HG02763 (cell line): Measurements from ENCODE around the gene C1orf198.

Source experiments
- ATAC-seq: cut with Tn5 transposase; IDR thresholded peaks from one replicate; pipeline ENCODE4 v1.9.1; 2021; ENCODE audit warnings: mild to moderate bottlenecking, moderate library complexity; ENCODE audit not compliant: unreplicated experiment

The C1orf198 gene

DNA sequence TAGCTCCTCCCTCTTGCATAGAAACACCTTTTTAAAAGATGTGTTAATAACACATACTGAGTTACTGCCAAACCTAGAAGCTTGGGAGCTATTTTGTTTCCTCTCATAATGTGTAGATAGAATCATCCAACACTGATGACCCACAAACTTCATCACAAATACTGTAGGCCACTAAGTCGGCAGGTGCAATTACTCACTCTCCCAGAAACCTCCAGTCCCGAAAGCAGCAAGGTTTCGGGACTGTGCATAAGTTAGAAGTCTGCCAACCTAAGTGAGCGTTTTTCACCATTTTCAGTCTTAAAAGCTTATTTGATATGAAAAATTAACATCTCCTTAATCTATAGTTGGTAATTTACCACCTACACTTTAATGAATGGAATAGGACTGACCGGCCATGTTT lies 32.0 kb downstream of the C1orf198 start:
- ATAC-seq = no peak

DNA sequence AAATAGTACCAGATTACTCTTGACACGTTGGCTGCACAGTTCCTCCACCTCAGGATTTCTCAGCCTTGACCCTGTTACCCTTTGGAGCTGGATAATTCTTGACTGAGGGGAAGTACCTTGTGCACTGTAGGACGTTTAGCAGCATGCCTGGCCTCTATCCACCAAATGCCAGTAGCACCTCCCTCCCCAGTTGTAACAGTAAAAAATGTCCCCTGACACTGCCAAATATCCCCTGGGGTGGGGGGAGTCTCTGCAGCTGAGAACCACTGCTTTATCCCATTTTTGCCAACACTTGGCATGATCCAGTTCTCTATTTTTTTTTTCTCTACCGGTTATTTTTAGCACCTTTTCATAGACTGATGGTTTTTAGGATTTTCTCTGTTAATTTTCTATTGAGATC lies 34.0 kb downstream of the C1orf198 start:
- no peak for ATAC-seq

DNA sequence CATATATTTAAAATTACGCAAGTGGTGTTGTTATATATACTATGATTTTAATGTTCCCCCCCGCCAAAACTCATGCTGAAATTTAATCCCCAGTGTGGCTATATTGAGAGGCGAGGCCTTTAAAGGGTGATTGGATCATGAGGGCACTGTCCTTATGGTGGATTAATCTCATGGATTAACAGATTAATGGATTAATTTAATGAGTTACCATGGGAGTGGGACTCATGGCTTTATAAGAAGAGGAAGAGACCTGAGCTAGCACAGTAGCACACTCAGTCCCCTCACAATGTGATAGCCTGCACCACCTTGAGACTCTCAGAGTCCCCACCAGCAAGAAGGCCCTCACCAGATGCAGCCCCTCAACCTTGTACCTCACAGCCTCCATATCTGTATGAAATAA lies 34.8 kb downstream of the C1orf198 start:
- no peak for ATAC-seq

DNA sequence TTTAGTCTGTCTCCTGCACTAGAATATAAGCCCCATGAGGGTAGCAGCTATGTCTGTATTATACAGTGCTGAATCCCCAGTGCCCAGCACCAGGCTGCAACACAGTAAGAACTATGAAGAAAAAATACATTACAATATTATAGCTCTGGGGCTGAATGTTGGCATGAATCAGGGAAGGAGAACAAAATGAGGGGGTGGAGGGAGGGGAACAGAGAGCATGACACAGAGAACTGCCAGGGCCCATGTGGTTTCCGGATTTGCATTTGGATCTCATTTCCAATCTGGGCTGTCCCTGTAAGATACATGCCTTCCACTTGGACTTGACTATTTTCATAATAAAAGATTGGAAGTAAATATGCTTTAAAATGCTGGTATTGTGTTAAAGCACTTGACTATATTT lies 35.8 kb downstream of the C1orf198 start:
- no peak for ATAC-seq

DNA sequence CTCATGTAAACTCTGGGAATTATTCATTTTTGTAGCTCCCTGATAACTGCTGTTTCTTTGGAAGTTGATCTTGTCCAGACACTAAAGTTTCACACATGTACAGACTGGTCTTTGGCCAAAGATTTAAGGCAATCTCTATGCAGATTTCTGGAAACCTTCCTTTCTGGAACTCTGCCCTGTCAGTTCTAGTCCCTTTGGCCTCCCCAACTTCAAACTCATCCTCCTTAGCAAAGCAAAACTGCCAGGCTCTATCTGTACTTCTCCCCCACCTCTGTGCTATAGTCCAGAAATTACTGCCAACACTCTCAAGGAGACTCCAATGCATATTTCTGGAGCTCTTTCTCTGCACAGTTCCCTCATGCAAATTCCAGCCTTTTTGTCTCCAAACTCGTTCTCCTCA lies 36.5 kb downstream of the C1orf198 start:
- ATAC-seq = no peak

DNA sequence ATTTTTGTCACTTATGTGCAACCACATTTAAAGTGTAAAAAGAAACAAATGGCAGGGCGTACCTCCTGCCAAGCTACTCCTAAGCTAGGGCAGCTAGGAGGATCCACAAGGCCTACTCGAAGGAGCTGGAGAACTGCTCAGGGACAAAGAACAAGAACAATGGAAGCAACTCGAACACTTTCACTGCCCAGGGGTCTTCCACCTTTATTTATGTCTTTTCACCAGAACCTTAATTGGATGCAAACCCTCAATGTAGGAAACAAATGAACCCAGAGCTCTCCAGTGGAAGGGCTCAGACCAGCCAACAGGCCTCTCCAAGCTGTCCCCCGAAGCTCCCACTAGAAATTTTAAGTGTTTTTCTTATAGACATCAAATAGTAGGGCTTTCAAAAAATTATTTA lies 39.9 kb downstream of the C1orf198 start:
- no peak for ATAC-seq

DNA sequence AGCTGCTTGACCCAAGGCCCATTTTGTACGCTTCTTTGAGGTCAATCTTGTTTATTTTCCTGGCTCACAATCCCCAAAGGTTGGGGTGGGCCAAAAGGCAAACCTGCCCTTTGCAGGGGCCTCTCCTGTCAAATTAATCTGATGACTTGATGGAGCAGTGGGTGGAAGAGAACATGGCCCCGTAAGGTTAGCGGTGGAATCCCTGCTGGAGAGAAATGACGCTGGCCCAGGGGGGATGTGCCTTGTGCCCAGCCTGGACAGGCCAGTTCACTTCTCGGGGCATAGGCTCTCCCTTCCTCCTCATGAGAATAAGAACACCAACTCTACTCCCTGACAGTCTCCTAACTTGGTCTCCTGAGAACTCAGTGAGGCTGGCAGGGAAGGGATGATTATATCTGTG lies 40.5 kb downstream of the C1orf198 start:
- no peak for ATAC-seq

DNA sequence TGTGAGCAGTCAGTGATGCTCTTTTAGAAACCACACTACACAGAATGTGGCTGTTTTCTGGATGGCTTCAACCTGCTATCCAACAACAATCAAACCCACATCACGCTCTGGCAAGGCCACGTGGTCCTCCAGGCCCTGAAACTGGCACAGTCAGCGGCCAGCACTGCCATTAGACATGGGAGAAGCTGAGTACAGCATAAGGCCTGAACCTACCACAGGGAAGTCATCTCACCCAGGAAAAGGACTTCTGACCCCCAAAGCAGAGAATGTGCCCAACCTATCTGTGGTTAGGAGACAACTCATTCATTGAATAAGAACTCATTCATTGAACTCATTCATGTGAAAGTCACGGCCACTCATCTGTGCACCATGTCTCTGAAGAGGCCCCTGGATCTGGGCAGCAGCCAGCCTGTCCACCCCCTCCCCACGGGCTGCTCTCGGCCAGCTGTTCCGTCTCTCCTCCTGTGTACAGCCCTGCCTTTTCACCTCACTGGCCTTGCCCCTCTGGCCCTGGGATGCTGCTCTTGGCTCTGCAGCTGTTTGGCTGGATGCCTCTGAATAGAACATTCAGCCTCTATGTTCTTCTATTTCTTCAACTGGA lies 41.1 kb downstream of the C1orf198 start:
- ATAC-seq = no peak

DNA sequence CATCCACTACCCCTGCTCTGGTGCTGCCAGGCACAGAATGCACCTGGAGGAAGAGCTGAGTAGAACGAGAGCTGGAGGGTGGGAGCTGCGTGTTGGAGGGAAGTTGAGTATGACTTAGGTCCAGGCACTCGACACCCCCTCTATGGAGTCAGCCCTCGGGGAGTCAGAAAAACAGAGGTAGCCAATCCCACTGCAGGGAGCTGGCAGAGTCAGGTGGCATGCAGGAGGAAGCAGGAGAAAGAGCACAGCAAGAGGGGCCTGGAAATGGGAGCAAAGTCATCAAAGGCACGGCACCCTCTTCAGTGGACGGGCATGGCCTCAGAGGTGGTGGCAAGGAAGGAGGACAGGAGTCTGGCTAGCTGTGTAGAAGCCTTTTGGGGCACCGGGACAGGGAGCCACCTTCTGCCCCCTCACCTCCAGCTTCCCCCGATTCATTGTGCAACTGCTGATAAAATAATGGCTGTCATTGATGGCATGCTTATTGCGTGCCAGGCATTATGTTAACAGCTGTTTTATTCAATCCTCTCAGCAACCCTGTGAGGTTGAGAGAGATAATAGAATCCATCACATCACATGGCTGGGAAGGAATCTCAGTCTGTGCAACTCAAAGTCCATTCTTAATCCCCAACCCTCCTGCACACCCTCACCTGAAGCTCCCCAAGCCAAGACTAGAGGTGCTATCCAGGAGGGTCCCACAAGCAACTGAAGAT lies 42.0 kb downstream of the C1orf198 start:
- ATAC-seq = no peak

DNA sequence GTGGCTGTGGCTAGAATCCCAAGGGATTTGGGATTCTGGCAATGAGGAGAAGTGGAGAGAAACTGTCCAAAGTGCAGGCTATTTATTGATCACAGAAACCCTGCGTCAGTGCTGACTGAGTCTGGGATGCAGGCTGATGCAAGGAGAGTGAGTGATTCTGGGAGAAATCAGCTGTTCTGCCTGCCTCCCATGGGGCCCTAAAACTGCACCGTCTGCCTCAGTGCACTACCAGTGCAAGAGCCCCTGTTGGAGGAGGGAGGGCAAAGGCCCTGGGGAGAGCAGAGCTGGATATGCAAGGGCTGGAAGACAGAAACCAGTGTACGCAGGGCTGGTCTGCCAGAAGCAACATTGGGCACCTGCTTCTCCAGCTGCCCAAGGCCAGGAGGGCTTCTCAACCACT lies 42.6 kb downstream of the C1orf198 start:
- ATAC-seq = no peak

DNA sequence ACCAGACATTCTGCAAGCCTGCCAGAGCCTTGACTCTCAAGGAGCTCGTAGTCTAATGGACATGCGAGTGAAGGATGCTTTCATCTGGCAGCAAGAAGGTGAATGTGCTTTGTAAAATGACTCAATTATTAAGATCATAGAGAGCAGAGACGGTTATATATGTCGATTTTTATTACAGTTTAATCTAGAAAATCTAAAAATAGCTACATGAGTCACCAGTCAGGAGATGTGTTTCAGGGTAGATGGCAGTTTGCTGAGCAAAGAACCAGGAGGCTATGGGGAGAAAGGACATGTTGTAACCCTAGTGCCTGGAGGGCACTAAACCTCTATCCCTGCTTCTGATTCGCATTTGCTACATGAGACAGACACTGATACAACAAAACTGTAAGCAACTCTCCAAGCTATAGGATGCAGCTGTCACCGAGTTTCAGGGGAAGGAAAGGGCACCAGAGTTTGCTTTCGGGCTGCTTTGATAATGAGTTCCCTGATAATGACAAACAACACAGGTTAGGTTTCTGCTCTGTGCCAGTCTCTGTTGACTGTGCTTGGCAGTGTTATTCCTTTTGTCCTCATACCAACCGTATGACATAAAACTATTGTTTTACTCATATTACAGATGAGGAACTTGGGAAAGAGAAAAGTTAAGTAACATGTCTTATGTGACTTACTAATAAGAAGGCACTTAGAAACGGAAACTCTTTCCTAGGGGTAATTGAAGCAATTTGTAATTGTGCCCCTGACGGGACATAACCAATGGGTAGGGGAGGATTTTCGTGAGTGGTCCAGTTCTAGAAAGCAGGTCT lies 43.2 kb downstream of the C1orf198 start:
- ATAC-seq = no peak

DNA sequence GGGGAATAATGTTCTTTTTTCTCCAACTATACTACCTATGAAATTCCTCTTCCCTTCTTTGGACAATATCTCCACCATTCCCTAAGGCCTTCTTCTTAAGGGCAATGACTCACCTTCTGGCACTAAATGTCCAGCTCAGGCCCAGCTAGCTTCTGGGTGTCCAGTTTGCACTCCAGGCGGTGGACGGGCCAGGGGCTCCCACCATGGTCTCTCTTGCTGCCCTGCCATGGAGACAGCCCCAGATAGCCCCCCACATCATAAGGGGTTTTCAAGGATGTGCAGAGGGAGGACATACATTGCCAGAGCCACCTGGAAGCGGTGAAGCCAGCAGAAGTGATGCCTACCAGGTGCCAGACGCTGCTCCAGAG lies 43.8 kb downstream of the C1orf198 start:
- ATAC-seq = no peak

DNA sequence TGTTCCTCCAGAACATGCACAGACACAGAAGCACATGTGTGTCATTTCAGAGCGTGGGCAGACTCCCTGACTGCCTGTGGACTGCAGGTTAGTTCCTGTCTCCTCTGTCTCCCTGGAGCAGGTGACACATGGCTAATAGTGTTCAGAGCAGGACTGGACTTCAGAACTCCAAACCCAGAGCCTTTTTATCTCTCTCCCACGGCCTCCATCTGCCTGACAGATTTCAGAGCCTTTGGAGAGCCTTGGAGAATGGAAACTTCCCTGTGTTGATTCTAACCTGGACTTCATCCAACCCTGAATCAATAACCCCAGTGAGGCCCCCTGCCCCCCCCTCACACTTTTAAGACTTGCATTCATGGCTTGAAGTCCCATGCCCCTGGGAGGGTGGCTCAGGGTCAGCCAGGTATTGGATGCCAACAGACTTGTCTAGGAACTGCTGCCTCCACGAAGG lies 44.4 kb downstream of the C1orf198 start:
- no peak for ATAC-seq

DNA sequence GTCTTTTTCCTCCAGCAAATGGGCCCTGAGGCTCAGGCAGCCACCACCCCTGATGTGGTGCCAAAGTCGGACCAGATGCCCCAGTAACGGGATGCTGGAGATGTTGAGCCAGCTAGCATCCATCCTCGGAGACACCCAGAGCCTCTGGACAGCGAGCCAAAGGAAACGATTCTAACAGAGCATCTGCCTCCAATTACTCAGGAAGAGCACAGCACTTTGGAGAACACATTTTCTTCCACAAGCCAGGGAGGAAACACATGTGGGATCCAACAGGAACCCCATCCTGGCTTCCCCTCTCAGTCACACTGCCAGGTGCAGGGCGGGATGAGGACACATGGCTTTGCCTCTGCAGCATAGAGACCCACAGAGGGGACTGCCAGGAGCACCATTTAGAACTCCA lies 44.9 kb downstream of the C1orf198 start:
- ATAC-seq = no peak

DNA sequence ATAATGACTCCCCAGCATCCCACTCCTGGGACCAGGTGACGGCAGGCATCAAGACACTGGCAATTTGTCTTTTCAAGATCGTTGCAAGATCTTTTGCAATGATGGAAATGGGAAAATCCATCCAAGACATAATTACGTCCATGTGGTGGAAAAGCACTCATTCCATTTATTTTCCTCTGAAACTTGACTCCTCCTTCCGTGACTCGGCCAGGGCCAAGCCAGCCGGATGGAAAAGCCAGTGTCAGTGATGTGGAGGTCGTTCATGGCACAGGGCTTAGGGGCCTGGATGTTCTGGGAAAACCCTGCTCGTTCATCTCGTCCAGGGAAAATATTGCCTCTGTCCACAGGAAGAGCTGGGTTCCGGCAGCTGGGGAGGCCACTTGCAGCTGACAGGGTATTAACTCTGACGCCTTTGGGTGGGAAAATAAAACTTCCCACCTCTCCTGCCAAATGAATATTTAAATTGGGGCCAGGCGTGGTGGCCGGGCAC lies 46.2 kb downstream of the C1orf198 start:
- no peak for ATAC-seq

DNA sequence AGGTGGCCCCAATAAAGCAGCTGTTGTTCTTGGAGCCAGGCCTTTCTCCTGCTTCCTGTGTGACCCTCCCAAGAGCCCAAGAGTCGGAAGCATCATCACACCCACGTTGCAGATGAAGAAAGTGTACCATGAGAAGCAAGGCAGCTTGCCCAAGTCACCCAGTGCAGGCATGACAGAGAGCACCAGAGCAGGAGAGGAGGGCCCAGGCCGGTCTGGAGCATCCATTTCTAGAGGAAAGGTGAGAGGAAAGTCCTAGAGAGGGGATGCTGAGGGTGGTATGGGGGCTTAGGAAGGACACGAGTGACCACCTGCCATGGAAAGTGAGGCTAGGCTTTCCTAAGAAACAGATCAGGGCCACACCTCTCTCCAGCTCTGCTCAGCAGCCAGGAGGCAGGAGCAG lies 47.0 kb downstream of the C1orf198 start:
- ATAC-seq = no peak

DNA sequence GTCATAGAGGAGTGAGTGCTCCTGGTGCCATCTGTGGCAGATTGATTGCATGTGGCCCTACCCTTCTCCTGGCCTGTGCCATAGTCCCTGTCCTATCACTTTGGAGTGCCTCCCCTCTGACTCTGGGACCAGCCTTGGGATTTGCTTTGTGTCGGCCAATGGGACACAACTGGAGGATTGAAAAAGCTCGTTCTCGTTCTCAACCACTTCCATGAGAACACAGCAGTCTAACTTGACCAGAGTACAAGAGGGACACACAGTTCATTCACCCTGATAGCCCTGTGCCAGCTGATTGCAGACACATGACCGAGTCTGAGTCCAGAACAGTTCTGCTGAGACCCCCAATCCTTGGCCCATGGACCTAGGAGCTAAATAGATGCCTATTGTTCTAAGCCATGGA lies 47.8 kb downstream of the C1orf198 start:
- ATAC-seq = no peak

DNA sequence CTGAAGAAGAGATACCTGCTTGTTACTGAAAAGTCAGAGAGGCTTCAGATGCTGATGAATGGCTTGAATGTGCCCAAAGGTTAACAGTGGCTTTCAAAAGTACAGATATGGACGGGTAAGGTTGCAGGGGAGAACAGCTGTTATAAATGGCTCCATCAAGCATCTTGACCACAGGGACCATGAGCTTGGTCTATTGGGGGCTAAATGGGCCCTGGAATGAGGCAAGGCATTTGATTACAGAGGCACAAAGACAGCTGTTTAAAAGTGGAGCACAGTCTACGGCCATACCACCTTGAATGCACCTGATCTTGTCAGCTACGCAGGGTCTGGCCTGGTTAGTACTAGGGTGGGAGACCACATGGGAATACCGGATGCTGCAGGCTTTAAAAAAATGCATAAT lies 48.3 kb downstream of the C1orf198 start:
- ATAC-seq = no peak

DNA sequence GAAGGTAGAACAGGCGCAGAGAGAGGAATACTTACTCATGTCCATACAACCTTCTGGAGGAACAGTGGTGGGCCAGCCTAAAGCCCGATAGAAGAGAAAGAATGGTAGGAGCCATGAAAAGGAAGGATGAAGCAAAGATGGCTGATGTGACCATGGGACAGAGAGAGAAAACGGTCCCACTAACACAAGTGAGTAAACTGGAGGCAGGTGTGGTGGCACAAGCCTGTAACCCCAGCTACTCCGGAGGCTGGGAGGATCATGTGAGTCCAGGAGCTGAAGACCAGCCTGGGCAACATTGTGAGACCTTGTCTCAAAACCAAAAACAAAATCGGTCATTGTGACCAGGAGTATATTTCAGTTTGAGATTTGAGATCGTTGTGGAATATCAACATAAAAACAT lies 49.4 kb downstream of the C1orf198 start:
- no peak for ATAC-seq

DNA sequence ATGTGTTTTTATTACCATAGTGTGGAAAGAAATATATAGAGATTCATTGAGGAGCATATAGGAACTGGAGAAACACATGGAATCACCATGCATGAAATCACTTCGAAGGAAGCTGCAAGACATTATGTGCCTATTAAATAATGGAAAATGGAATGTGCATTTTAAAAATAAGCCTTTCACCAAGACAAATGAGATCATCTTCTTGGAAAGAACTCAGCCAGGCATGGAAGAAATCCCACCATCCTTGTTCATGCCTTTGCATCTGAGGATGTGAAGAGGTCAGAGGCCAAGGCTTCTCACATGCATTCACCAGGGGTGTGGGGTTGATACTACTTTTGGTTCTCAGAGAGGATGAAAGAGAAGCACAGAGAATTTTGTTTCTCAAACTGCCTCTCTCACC lies 50.0 kb downstream of the C1orf198 start:
- no peak for ATAC-seq

DNA sequence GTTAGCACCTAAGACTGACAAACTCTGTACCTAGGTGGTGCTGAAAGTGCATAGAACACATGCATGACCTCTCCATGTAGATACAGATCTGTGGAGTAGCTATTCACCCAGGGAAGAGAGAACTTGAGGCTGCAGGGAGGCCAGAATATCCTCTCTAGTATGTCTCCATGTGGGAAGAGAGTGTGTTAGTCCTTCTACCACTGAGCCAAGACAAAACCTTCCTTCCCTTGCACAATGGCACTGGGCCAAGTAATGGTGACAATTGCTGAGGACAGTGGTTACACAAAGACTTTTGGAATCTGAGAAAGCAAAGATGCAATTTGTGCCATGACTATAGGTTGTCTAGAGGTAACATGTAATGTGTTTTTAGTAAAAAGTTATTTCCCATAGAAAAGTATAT lies 52.3 kb downstream of the C1orf198 start:
- no peak for ATAC-seq
